ENCODE measurements around the gene DCDC1.

DNA sequence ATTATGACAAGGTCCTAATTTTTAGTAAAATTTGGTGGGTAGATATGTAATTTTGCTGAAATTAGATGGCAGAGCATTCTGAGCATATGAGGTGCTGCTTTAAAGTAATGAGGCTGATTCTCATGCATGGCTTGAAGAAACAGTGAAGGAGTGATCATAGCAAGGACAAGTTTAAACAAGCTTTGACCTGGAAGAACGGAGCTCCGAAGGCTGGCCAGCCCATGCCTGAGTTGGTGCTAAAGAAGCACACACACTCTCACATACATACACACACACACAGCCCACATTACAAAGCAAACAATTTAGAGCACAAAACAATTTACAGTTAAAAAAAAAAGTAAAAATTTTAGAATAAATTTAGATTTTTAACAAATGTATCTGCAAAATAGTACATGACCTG lies 150.7 kb downstream of the DCDC1 start:
- TF ChIP-seq CTCF (IDR thresholded peaks at IDR 0.05) (no peak), POLR2A (IDR thresholded peaks at IDR 0.05) (no peak)
